Activated T-helper 2 cell treated with anti-CD3 and anti-CD28 coated beads, Interferon-gamma antibody, Interleukin-2, Interleukin-4, amounts not matched to agents 10 μg/mL and 5 μg/mL and 100 μg/mL, durations not matched to agents 14 hours and 24 hours and 36 hours (primary cell): ENCODE measurements around the gene PTPRN2. TPM values are rescaled to one million over a fixed set of nuclear protein-coding genes. Genes with fewer than 3 reads are reported as not detected.

Source experiments
- DNase-seq: peaks from one replicate; pipeline ENCODE4 v3.0.0; 2021; ENCODE audit warnings: low spot score
- H3K27ac Mint-ChIP-seq: one replicate; pipeline ENCODE4 v1.8.0; 2021; ENCODE audit warnings: mixed read lengths
- H3K27me3 Mint-ChIP-seq: one replicate; pipeline ENCODE4 v1.8.0; 2021; ENCODE audit warnings: low read depth, mixed read lengths
- H3K36me3 Mint-ChIP-seq: one replicate; pipeline ENCODE4 v1.8.0; 2021; ENCODE audit warnings: low read depth, mixed read lengths
- H3K4me1 Mint-ChIP-seq: one replicate; pipeline ENCODE4 v1.8.0; 2021; ENCODE audit warnings: low read depth, mixed read lengths
- H3K4me3 Mint-ChIP-seq: one replicate; pipeline ENCODE4 v1.8.0; 2021; ENCODE audit warnings: low read depth, mild to moderate bottlenecking, moderate library complexity, mixed read lengths
- H3K9me3 Mint-ChIP-seq: one replicate; pipeline ENCODE4 v1.8.0; 2021; ENCODE audit warnings: mixed read lengths
- intact Hi-C: fragments of 100-400 bp; cut with micrococcal nuclease; formaldehyde crosslinking; loops from one replicate; pipeline ENCODE4 v1.15.1; 2023
- total RNA-seq: library from RNA; stranded (reverse); gene quantifications from 2 replicates; pipeline ENCODE4 v1.2.3, GENCODE V29; 2022

Gene PTPRN2
- total RNA-seq, 1 donor from 2014 or later = 1.3 TPM

GRCh38 chr7:157832866-157833607 lies 754.6 kb downstream of the PTPRN2 start:
- Mint-ChIP-seq H3K9me3 (no peaks in the 10 kb centered on the region), H3K4me1 (no peaks in the 10 kb centered on the region), H3K36me3 (no peaks in the 10 kb centered on the region), H3K27me3 (no peaks in the 10 kb centered on the region), H3K27ac (no peak overlapping the region), H3K4me3 (no peak overlapping the region)
- no peak for DNase-seq
- intact Hi-C loops = no loop called here

- no peak for DNase-seq
- H3K4me1 Mint-ChIP-seq = no peaks in the 10 kb centered on the region
- H3K36me3 Mint-ChIP-seq = no peaks in the 10 kb centered on the region
- no peaks in the 10 kb centered on the region for H3K9me3 Mint-ChIP-seq
- intact Hi-C loops = no loop called here
- H3K27ac Mint-ChIP-seq = no peak overlapping the region
- H3K4me3 Mint-ChIP-seq = no peak overlapping the region
- H3K27me3 Mint-ChIP-seq = no peaks in the 10 kb centered on the region
Measured at GRCh38 chr7:157832421-157832820, 755.2 kb downstream of the PTPRN2 start.

GRCh38 chr7:157832006-157832405 lies 755.6 kb downstream of the PTPRN2 start:
- Mint-ChIP-seq H3K36me3 (no peaks in the 10 kb centered on the region), H3K9me3 (no peaks in the 10 kb centered on the region), H3K4me1 (no peaks in the 10 kb centered on the region), H3K27me3 (no peaks in the 10 kb centered on the region), H3K27ac (no peak overlapping the region), H3K4me3 (no peak overlapping the region)
- intact Hi-C loops = no loop called here
- DNase-seq = no peak

- Mint-ChIP-seq H3K27me3 (no peaks in the 10 kb centered on the region), H3K36me3 (no peaks in the 10 kb centered on the region), H3K4me3 (no peak overlapping the region), H3K4me1 (no peaks in the 10 kb centered on the region), H3K9me3 (no peaks in the 10 kb centered on the region), H3K27ac (no peak overlapping the region)
- intact Hi-C loops = no loop called here
- no peak for DNase-seq
Measured at GRCh38 chr7:157831143-157831905, 756.3 kb downstream of the PTPRN2 start.

- H3K27ac Mint-ChIP-seq = no peak overlapping the region
Measured at GRCh38 chr7:157830331-157830730, 757.3 kb downstream of the PTPRN2 start.

GRCh38 chr7:157829491-157829890 lies 758.1 kb downstream of the PTPRN2 start:
- Mint-ChIP-seq H3K4me1 (no peaks in the 10 kb centered on the region), H3K9me3 (no peaks in the 10 kb centered on the region), H3K27me3 (no peaks in the 10 kb centered on the region), H3K36me3 (no peaks in the 10 kb centered on the region), H3K27ac (no peak overlapping the region), H3K4me3 (no peak overlapping the region)
- DNase-seq = no peak
- intact Hi-C loops = no loop called here

More at GRCh38 chr7:157830331-157830730, 757.3 kb downstream of the PTPRN2 start:
- intact Hi-C loops = no loop called here
- DNase-seq = no peak
- H3K9me3 Mint-ChIP-seq = no peaks in the 10 kb centered on the region
- H3K36me3 Mint-ChIP-seq = no peaks in the 10 kb centered on the region
- no peaks in the 10 kb centered on the region for H3K27me3 Mint-ChIP-seq
- no peaks in the 10 kb centered on the region for H3K4me1 Mint-ChIP-seq
- H3K4me3 Mint-ChIP-seq = no peak overlapping the region

- no peaks in the 10 kb centered on the region for H3K9me3 Mint-ChIP-seq
- H3K4me1 Mint-ChIP-seq = no peaks in the 10 kb centered on the region
- H3K4me3 Mint-ChIP-seq = no peak overlapping the region
- DNase-seq = no peak
- H3K36me3 Mint-ChIP-seq = no peaks in the 10 kb centered on the region
- H3K27ac Mint-ChIP-seq = no peak overlapping the region
- H3K27me3 Mint-ChIP-seq = no peaks in the 10 kb centered on the region
- intact Hi-C loops = no loop called here
Measured at GRCh38 chr7:157828881-157829280, 758.7 kb downstream of the PTPRN2 start.

- H3K4me3 Mint-ChIP-seq = no peak overlapping the region
- no peaks in the 10 kb centered on the region for H3K4me1 Mint-ChIP-seq
- DNase-seq = no peak
- no peaks in the 10 kb centered on the region for H3K36me3 Mint-ChIP-seq
- no peaks in the 10 kb centered on the region for H3K9me3 Mint-ChIP-seq
- no peaks in the 10 kb centered on the region for H3K27me3 Mint-ChIP-seq
- no peak overlapping the region for H3K27ac Mint-ChIP-seq
- intact Hi-C loops = no loop called here
Measured at GRCh38 chr7:157828190-157828589, 759.4 kb downstream of the PTPRN2 start.

GRCh38 chr7:157827863-157828160 lies 759.8 kb downstream of the PTPRN2 start:
- Mint-ChIP-seq H3K27ac (no peak overlapping the region), H3K36me3 (no peaks in the 10 kb centered on the region), H3K4me1 (no peaks in the 10 kb centered on the region), H3K27me3 (no peaks in the 10 kb centered on the region), H3K4me3 (no peak overlapping the region), H3K9me3 (no peaks in the 10 kb centered on the region)
- intact Hi-C loops = no loop called here
- no peak for DNase-seq

GRCh38 chr7:157827045-157827862 lies 760.4 kb downstream of the PTPRN2 start:
- H3K27ac Mint-ChIP-seq = no peak overlapping the region
- no peaks in the 10 kb centered on the region for H3K9me3 Mint-ChIP-seq
- H3K27me3 Mint-ChIP-seq = no peaks in the 10 kb centered on the region
- no peaks in the 10 kb centered on the region for H3K4me1 Mint-ChIP-seq
- DNase-seq = no peak
- no peaks in the 10 kb centered on the region for H3K36me3 Mint-ChIP-seq
- H3K4me3 Mint-ChIP-seq = no peak overlapping the region
- intact Hi-C loops = no loop called here

GRCh38 chr7:157826566-157826965 lies 761.1 kb downstream of the PTPRN2 start:
- no peaks in the 10 kb centered on the region for H3K36me3 Mint-ChIP-seq
- H3K27ac Mint-ChIP-seq = no peak overlapping the region
- no peak for DNase-seq
- no peak overlapping the region for H3K4me3 Mint-ChIP-seq
- no peaks in the 10 kb centered on the region for H3K9me3 Mint-ChIP-seq
- H3K4me1 Mint-ChIP-seq = no peaks in the 10 kb centered on the region
- intact Hi-C loops = no loop called here
- H3K27me3 Mint-ChIP-seq = no peaks in the 10 kb centered on the region

- H3K27ac Mint-ChIP-seq = no peak overlapping the region
Measured at GRCh38 chr7:157825325-157825724, 762.3 kb downstream of the PTPRN2 start.

GRCh38 chr7:157824819-157825121 lies 762.9 kb downstream of the PTPRN2 start:
- H3K4me3 Mint-ChIP-seq = no peak overlapping the region
- H3K36me3 Mint-ChIP-seq = no peaks in the 10 kb centered on the region
- H3K27ac Mint-ChIP-seq = no peak overlapping the region
- intact Hi-C loops = no loop called here
- no peak for DNase-seq
- H3K4me1 Mint-ChIP-seq = no peaks in the 10 kb centered on the region
- no peaks in the 10 kb centered on the region for H3K9me3 Mint-ChIP-seq
- no peaks in the 10 kb centered on the region for H3K27me3 Mint-ChIP-seq

More at GRCh38 chr7:157825325-157825724, 762.3 kb downstream of the PTPRN2 start:
- no peaks in the 10 kb centered on the region for H3K27me3 Mint-ChIP-seq
- no peaks in the 10 kb centered on the region for H3K4me1 Mint-ChIP-seq
- H3K36me3 Mint-ChIP-seq = no peaks in the 10 kb centered on the region
- no peak overlapping the region for H3K4me3 Mint-ChIP-seq
- H3K9me3 Mint-ChIP-seq = no peaks in the 10 kb centered on the region
- DNase-seq = no peak
- intact Hi-C loops = no loop called here
